Measurements from ENCODE around the gene NAV3. TPM values are rescaled to one million over a fixed set of nuclear protein-coding genes. Genes with fewer than 3 reads are reported as not detected.

NAV3 gene
- total RNA-seq, 5 donors from 2014 or later (not counting 1 experiment from before 2014, with no cell fraction given) = 0.26 TPM; not detected in 4

DNA sequence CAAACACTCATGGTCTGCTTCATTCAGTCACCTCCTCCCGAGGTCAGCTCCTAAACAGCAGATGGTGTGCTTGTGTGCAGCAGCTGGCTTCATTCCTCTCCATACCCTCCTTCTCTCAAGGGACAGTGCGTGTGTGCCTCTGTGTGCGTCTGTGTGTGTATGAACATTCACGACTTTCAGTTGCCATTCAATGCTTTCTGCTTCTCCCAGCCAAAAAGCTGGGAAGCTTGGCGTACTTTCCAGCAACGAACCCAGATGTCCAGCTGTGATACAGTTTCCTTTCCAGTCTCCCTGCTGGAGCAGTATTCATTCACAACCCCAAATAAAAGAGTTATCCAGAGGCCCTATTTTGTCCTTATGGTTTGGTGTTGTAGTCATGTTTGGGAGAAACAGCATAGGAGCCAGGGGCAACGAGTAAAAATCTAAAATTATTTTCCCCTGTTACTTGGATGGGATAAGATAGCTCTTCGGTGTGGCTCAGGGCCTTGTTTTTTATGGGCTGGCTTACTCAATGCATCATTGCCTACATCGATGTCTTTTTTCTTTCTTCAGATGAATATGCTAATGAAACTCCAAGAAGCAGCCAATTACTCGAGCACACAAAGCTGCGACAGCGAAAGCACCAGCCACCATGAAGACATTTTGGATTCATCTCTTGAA lies 379.3 kb downstream of the NAV3 start:
- ChIA-PET POLR2A (no interaction called here), CTCF (no interaction called here)
- Histone ChIP-seq H3K27me3 (replicated peaks in 1 of 2; ENCODE audit: control insufficient read depth in 2 of 2, extremely low read depth in 1 of 2, insufficient read depth in 2 of 2, low read length in 1 of 2) (no peaks in the 10 kb centered on the region), H3K27ac (ENCODE audit: low read length) (no peak overlapping the region), H3K4me3 (ENCODE audit: control insufficient read depth in 1 of 2, extremely low read depth in 1 of 2, low read length in 1 of 2) (no peak overlapping the region), H3K36me3 (ENCODE audit: control insufficient read depth in 2 of 2, extremely low read depth in 1 of 2, insufficient read depth in 1 of 2, low read length in 1 of 2) (no peaks in the 10 kb centered on the region), H3K9me3 (no peaks in the 10 kb centered on the region), H3K4me1 (ENCODE audit: control insufficient read depth in 1 of 2, extremely low read depth in 1 of 2, insufficient read depth in 2 of 2, low read length in 2 of 2) (no peaks in the 10 kb centered on the region)
- no peaks in the 10 kb centered on the region for H3K4me1 Mint-ChIP-seq
- no peak overlapping the region for H3K27ac Mint-ChIP-seq
- 78% methylated on average over 3 of the region's 12 CpGs for WGBS (ENCODE audit: insufficient coverage)
- no peaks in the 10 kb centered on the region for H3K36me3 Mint-ChIP-seq
- H3K27me3 Mint-ChIP-seq = no peaks in the 10 kb centered on the region
- peaks cover 0 to 14% (median 0%) of the 10 kb centered on the region in 3 donors for H3K9me3 Mint-ChIP-seq
- H3K4me3 Mint-ChIP-seq = no peak overlapping the region
- no peak for ATAC-seq (replicated peaks in 1 of 4)
- DNase-seq = no peak

DNA sequence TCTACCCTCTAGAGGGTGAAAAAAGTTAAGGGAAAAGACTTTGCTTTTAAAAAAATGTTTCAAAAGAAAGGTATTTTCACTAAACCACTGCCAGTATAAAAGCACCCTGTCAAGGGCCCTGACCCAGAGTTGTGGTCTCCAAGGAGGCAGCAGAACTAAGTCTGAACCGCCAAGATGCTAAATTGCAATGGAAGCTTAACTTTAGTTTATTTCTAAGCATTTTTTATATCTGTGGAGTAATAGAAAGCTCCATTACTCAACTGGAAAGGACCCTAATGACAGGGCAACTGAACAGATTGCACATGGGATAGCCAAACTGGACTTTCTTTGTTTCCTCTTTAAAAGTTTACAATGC lies 379.8 kb downstream of the NAV3 start:
- H3K36me3 Mint-ChIP-seq = no peaks in the 10 kb centered on the region
- DNase-seq = no peak
- ATAC-seq (replicated peaks in 1 of 4) = no peak

DNA sequence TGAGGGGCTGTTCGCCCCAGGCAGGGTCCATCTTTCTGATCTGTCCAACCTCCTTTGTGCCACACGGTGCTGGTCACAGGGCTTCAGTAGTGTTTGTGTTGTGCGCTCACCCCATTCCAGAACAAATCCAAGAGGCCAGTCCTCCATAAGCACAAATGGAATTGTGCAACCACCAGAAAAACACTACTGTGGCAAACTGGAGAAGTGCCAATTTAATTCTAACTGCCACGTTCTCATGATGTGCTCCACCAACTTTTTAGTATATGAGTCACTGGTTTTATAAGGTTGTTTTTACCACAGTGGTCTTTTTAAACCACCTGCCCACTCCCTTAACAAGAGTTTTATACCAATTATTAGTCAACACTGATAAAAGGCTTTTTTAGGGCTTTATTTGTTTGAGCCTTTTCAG lies 380.2 kb downstream of the NAV3 start:
- no peak overlapping the region for H3K4me3 Mint-ChIP-seq
- Histone ChIP-seq H3K4me3 (ENCODE audit: control insufficient read depth in 1 of 2, extremely low read depth in 1 of 2, low read length in 1 of 2) (no peak overlapping the region), H3K4me1 (ENCODE audit: control insufficient read depth in 1 of 2, extremely low read depth in 1 of 2, insufficient read depth in 2 of 2, low read length in 2 of 2) (no peaks in the 10 kb centered on the region), H3K36me3 (ENCODE audit: control insufficient read depth in 2 of 2, extremely low read depth in 1 of 2, insufficient read depth in 1 of 2, low read length in 1 of 2) (no peaks in the 10 kb centered on the region), H3K27me3 (replicated peaks in 1 of 2; ENCODE audit: control insufficient read depth in 2 of 2, extremely low read depth in 1 of 2, insufficient read depth in 2 of 2, low read length in 1 of 2) (no peaks in the 10 kb centered on the region), H3K27ac (ENCODE audit: low read length) (no peak overlapping the region), H3K9me3 (no peaks in the 10 kb centered on the region)
- H3K27ac Mint-ChIP-seq = no peak overlapping the region
- no peaks in the 10 kb centered on the region for H3K4me1 Mint-ChIP-seq
- H3K9me3 Mint-ChIP-seq = peaks cover 0 to 14% (median 0%) of the 10 kb centered on the region in 3 donors
- ATAC-seq (replicated peaks in 1 of 4) = no peak
- WGBS (ENCODE audit: insufficient coverage) = 73% methylated on average over 3 of the region's 4 CpGs
- POLR2A ChIA-PET = no interaction called here
- DNase-seq = no peak
- no peaks in the 10 kb centered on the region for H3K36me3 Mint-ChIP-seq
- CTCF ChIA-PET = no interaction called here
- H3K27me3 Mint-ChIP-seq = no peaks in the 10 kb centered on the region

More for the DNA sequence above, 379.8 kb downstream of the NAV3 start:
- no peak overlapping the region for H3K27ac Mint-ChIP-seq
- H3K36me3 ChIP-seq (ENCODE audit: control insufficient read depth in 2 of 2, extremely low read depth in 1 of 2, insufficient read depth in 1 of 2, low read length in 1 of 2) = no peaks in the 10 kb centered on the region
- no peak overlapping the region for H3K27ac ChIP-seq (ENCODE audit: low read length)
- no peaks in the 10 kb centered on the region for H3K9me3 ChIP-seq
- WGBS (ENCODE audit: insufficient coverage) = no CpG with 5 or more reads among the region's 1 CpG
- no peak overlapping the region for H3K4me3 ChIP-seq (ENCODE audit: control insufficient read depth in 1 of 2, extremely low read depth in 1 of 2, low read length in 1 of 2)
- POLR2A ChIA-PET = no interaction called here
- H3K9me3 Mint-ChIP-seq = peaks cover 0 to 14% (median 0%) of the 10 kb centered on the region in 3 donors
- H3K4me1 Mint-ChIP-seq = no peaks in the 10 kb centered on the region
- H3K4me1 ChIP-seq (ENCODE audit: control insufficient read depth in 1 of 2, extremely low read depth in 1 of 2, insufficient read depth in 2 of 2, low read length in 2 of 2) = no peaks in the 10 kb centered on the region
- H3K27me3 ChIP-seq (replicated peaks in 1 of 2; ENCODE audit: control insufficient read depth in 2 of 2, extremely low read depth in 1 of 2, insufficient read depth in 2 of 2, low read length in 1 of 2) = no peaks in the 10 kb centered on the region
- H3K4me3 Mint-ChIP-seq = no peak overlapping the region
- no peaks in the 10 kb centered on the region for H3K27me3 Mint-ChIP-seq
- CTCF ChIA-PET = no interaction called here

DNA sequence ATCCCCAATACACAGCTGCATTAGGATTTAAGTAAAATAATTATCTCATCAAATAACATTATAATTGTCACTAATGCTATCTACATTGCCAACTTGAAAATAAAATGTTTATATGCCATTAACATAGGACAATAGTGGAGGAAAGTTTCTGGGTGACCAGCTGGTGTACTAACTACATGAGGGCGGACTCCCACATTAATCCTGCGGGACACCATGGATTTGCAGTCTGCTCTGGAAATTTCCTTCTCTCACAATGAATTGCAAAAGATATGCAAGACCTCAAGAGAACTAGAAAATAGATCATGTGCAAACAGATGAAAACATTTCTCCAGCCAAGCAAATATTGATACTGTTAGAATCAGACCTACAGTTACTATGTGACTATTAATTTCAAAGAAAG lies 390.1 kb downstream of the NAV3 start:
- ATAC-seq (replicated peaks in 1 of 4) (no peak), DNase-seq (no peak)
- ChIA-PET CTCF (interaction anchor here in 1 of 2 donors (0.6 kb wide), 1 partner anchor 54 kb away, joined by 3 read pairs; no protein-coding TSS in a partner anchor), POLR2A (no interaction called here)
- no peak overlapping the region for H3K4me3 ChIP-seq (ENCODE audit: control insufficient read depth in 1 of 2, extremely low read depth in 1 of 2, low read length in 1 of 2)
- Mint-ChIP-seq H3K4me1 (no peaks in the 10 kb centered on the region), H3K36me3 (no peaks in the 10 kb centered on the region), H3K27ac (no peak overlapping the region), H3K27me3 (no peaks in the 10 kb centered on the region), H3K4me3 (no peak overlapping the region), H3K9me3 (peaks cover 0 to 21% (median 4%) of the 10 kb centered on the region in 3 donors)
- H3K27me3 ChIP-seq (replicated peaks in 1 of 2; ENCODE audit: control insufficient read depth in 2 of 2, extremely low read depth in 1 of 2, insufficient read depth in 2 of 2, low read length in 1 of 2) = no peaks in the 10 kb centered on the region
- H3K27ac ChIP-seq (ENCODE audit: low read length) = no peak overlapping the region
- H3K4me1 ChIP-seq (ENCODE audit: control insufficient read depth in 1 of 2, extremely low read depth in 1 of 2, insufficient read depth in 2 of 2, low read length in 2 of 2) = no peaks in the 10 kb centered on the region
- H3K36me3 ChIP-seq (ENCODE audit: control insufficient read depth in 2 of 2, extremely low read depth in 1 of 2, insufficient read depth in 1 of 2, low read length in 1 of 2) = no peaks in the 10 kb centered on the region
- H3K9me3 ChIP-seq = no peaks in the 10 kb centered on the region
- WGBS (ENCODE audit: insufficient coverage) = no CpG with 5 or more reads among the region's 2 CpGs

DNA sequence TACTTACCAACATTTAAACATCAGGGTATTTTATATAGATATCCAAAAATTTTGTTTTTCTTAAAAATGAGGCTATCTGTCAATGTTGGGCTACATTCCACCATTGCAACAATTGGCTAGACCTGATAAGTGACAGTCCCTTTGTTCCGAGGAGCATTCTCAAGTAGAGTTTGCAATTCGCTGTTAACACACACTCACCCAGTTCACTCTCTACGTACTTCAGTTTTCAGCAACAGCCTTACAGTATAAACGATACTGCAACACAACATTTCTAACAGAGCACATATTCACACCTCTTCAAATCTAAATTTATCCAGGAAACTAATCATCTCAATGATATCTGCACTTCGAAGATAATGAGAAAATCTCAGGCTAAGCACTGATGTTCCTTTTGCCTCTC lies 393.5 kb downstream of the NAV3 start:
- POLR2A ChIA-PET = no interaction called here
- H3K4me3 ChIP-seq (ENCODE audit: control insufficient read depth in 1 of 2, extremely low read depth in 1 of 2, low read length in 1 of 2) = no peak overlapping the region
- CTCF ChIA-PET = no interaction called here
- WGBS (ENCODE audit: insufficient coverage) = 74% methylated on average over 4 of the region's 5 CpGs
- Mint-ChIP-seq H3K4me1 (no peaks in the 10 kb centered on the region), H3K27me3 (no peaks in the 10 kb centered on the region), H3K9me3 (peaks cover 0 to 21% (median 4%) of the 10 kb centered on the region in 3 donors), H3K27ac (no peak overlapping the region), H3K4me3 (no peak overlapping the region), H3K36me3 (no peaks in the 10 kb centered on the region)
- no peak overlapping the region for H3K27ac ChIP-seq (ENCODE audit: low read length)
- no peaks in the 10 kb centered on the region for H3K36me3 ChIP-seq (ENCODE audit: control insufficient read depth in 2 of 2, extremely low read depth in 1 of 2, insufficient read depth in 1 of 2, low read length in 1 of 2)
- ATAC-seq (replicated peaks in 1 of 4) = no peak
- no peak for DNase-seq
- no peaks in the 10 kb centered on the region for H3K9me3 ChIP-seq
- no peaks in the 10 kb centered on the region for H3K4me1 ChIP-seq (ENCODE audit: control insufficient read depth in 1 of 2, extremely low read depth in 1 of 2, insufficient read depth in 2 of 2, low read length in 2 of 2)
- H3K27me3 ChIP-seq (replicated peaks in 1 of 2; ENCODE audit: control insufficient read depth in 2 of 2, extremely low read depth in 1 of 2, insufficient read depth in 2 of 2, low read length in 1 of 2) = no peaks in the 10 kb centered on the region

DNA sequence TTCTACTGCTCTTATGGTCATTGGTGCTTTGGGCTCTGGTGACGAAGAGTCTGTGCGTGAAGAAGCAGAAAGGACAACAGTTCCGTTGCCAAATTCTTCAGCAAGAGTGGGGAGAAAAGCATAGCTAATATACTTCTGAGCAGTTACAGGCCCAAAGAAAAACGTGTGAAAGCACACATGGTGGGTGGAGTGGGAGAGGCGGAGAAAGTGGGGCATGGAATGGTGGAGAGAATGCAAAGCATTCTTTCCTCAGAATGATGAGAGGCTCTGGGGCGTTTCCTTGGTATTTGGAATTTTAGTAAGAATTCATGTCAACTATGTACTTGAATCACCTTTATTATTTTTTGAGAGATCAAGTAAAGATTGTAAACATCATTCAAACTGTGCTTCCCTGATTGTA lies 396.1 kb downstream of the NAV3 start:
- Histone ChIP-seq H3K27me3 (replicated peaks in 1 of 2; ENCODE audit: control insufficient read depth in 2 of 2, extremely low read depth in 1 of 2, insufficient read depth in 2 of 2, low read length in 1 of 2) (no peaks in the 10 kb centered on the region), H3K4me3 (ENCODE audit: control insufficient read depth in 1 of 2, extremely low read depth in 1 of 2, low read length in 1 of 2) (no peak overlapping the region), H3K36me3 (ENCODE audit: control insufficient read depth in 2 of 2, extremely low read depth in 1 of 2, insufficient read depth in 1 of 2, low read length in 1 of 2) (no peaks in the 10 kb centered on the region), H3K4me1 (ENCODE audit: control insufficient read depth in 1 of 2, extremely low read depth in 1 of 2, insufficient read depth in 2 of 2, low read length in 2 of 2) (no peaks in the 10 kb centered on the region), H3K27ac (ENCODE audit: low read length) (no peak overlapping the region), H3K9me3 (no peaks in the 10 kb centered on the region)
- H3K36me3 Mint-ChIP-seq = no peaks in the 10 kb centered on the region
- ChIA-PET CTCF (no interaction called here), POLR2A (no interaction called here)
- 81% methylated on average over 5 of the region's 6 CpGs for WGBS (ENCODE audit: insufficient coverage)
- DNase-seq (no peak), ATAC-seq (replicated peaks in 1 of 4) (no peak)
- no peak overlapping the region for H3K4me3 Mint-ChIP-seq
- no peaks in the 10 kb centered on the region for H3K27me3 Mint-ChIP-seq
- no peak overlapping the region for H3K27ac Mint-ChIP-seq
- peaks cover 0 to 21% (median 7%) of the 10 kb centered on the region in 3 donors for H3K9me3 Mint-ChIP-seq
- H3K4me1 Mint-ChIP-seq = no peaks in the 10 kb centered on the region
